Measurements from ENCODE around the gene NUP153. TPM values are rescaled to one million over a fixed set of nuclear protein-coding genes. Genes with fewer than 3 reads are reported as not detected.

The NUP153 gene
- total and polyA plus RNA-seq, 2 of the 8 experiments (the other 6 are each of a cell fraction or from before 2014, with no cell fraction given): 47.0 to 84.8 TPM

GRCh38 chr6:17710331-17710730 lies 3.6 kb upstream of the NUP153 start:
- Histone ChIP-seq H3K27ac (ENCODE audit: low read depth, low read length) (no peak overlapping the region), H3K79me2 (ENCODE audit: control insufficient read depth in 1 of 2, insufficient read depth in 2 of 2, low read length in 2 of 2) (peaks cover 0 to 7% of the 10 kb centered on the region in 2 experiments; a peak in 2 of 4 replicates), H4K8ac (ENCODE audit: extremely low read depth, insufficient read depth, low read length) (no peak overlapping the region), H4K5ac (ENCODE audit: insufficient read length, low read depth, low read length) (no peak overlapping the region), H2BK12ac (ENCODE audit: low read depth, low read length) (no peak overlapping the region), H3K23me2 (ENCODE audit: low read depth, low read length) (no peaks in the 10 kb centered on the region), H3K36me3 (ENCODE audit: control insufficient read depth in 2 of 4, insufficient read depth in 4 of 4, low read length in 3 of 4) (no peaks in the 10 kb centered on the region), H2BK5ac (ENCODE audit: low read depth, low read length) (no peak overlapping the region), H3K4me1 (replicated peaks in 1 of 4; ENCODE audit: control insufficient read depth in 3 of 4, insufficient read depth in 4 of 4, low read length in 3 of 4) (peaks cover 0 to 3% (median 2%) of the 10 kb centered on the region in 4 experiments; a peak in 3 of 7 replicates), H3K9me3 (ENCODE audit: insufficient read depth in 2 of 2, low read depth in 1 of 2, low read length in 1 of 2) (no peaks in the 10 kb centered on the region), H2AK5ac (ENCODE audit: low read depth, low read length) (no peak overlapping the region), H2AFZ (ENCODE audit: low read length) (no peak overlapping the region), H3K79me1 (ENCODE audit: low read depth, low read length) (no peaks in the 10 kb centered on the region), H3K18ac (ENCODE audit: extremely low read depth, low read length) (no peak overlapping the region), H2BK20ac (ENCODE audit: low read length) (no peak overlapping the region), H4K91ac (replicated peaks; ENCODE audit: insufficient read length, low read length) (no peak overlapping the region), H3K23ac (ENCODE audit: insufficient read length) (no peak overlapping the region), H2BK15ac (ENCODE audit: low read length) (no peak overlapping the region), H3K27me3 (replicated peaks in 1 of 4; ENCODE audit: control insufficient read depth in 3 of 4, extremely low read depth in 1 of 4, insufficient read depth in 3 of 4, low read length in 3 of 4) (no peaks in the 10 kb centered on the region), H3K14ac (ENCODE audit: insufficient read length) (no peak overlapping the region), H4K20me1 (replicated peaks in 1 of 2; ENCODE audit: control insufficient read depth in 1 of 2, insufficient read depth in 2 of 2, low read length in 2 of 2) (no peaks in the 10 kb centered on the region), H2BK120ac (replicated peaks; ENCODE audit: low read depth, low read length) (no peak overlapping the region), H3K4ac (replicated peaks; ENCODE audit: insufficient read length, low read depth, low read length) (no peak overlapping the region), H3K9ac (replicated peaks in 1 of 4; ENCODE audit: extremely low read depth in 1 of 4, low read depth in 3 of 4, low read length in 3 of 4) (no peak overlapping the region), H3K4me3 (ENCODE audit: extremely low read depth in 1 of 4, insufficient read depth in 2 of 4, low read depth in 3 of 4, low read length in 4 of 4) (no peak overlapping the region), H3K4me2 (ENCODE audit: insufficient read depth in 1 of 2, low read depth in 2 of 2, low read length in 2 of 2) (no peak overlapping the region), H3K56ac (replicated peaks; ENCODE audit: insufficient read length, low read depth, low read length) (no peak overlapping the region)
- FAIRE-seq (no peak), DNase-seq (ENCODE audit: low read depth in 1 of 2, low spot score in 2 of 2) (no peak)
- ChIA-PET CTCF (ENCODE audit: partially characterized antibody) (interaction anchor here (2.5 kb wide), 1 partner anchor 11 kb away, joined by 9 read pairs; no protein-coding TSS in a partner anchor), POLR2A (ENCODE audit: partially characterized antibody) (no interaction called here)
- no peak for TF ChIP-seq RAD21 (IDR thresholded peaks at IDR 0.05 in 1 of 2, conservative IDR thresholded peaks at IDR 0.05 in 1 of 2; ENCODE audit: low read depth in 2 of 2, low read length in 2 of 2)
- no peak for TF ChIP-seq JUN (IDR thresholded peaks at IDR 0.05; ENCODE audit: low read depth, low read length)
- 85% methylated on average over 3 of the region's 3 CpGs; no CpG with 5 or more reads in 1 of the 2 experiments for WGBS, 2 experiments (ENCODE audit: extremely low coverage in 1 of 2, insufficient coverage in 1 of 2, insufficient read length in 1 of 2, insufficient replicate concordance in 2 of 2, low coverage in 1 of 2, low lambda C conversion rate in 2 of 2, missing lambda C conversion rate in 1 of 2)
